Measurements from ENCODE around the gene EXOC6.
"Not testable (repeated sequence)": the region's sequence is repeated elsewhere in the genome, so short reads cannot be mapped to it uniquely, and the experiment has no call there.

The EXOC6 gene

GRCh38 chr10:92961638-92962037, 113.3 kb downstream of the EXOC6 start:
- H3K36me3 ChIP-seq (ENCODE audit: control insufficient read depth in 5 of 5, insufficient read depth in 5 of 5, low read length in 5 of 5): peaks cover 0 to 8% (median 2%) of the 10 kb centered on the region in 5 donors
- no peaks in the 10 kb centered on the region for H3K9me3 ChIP-seq (ENCODE audit: control insufficient read depth in 5 of 5, low read length in 5 of 5)
- no peak overlapping the region for H3K4me3 ChIP-seq (ENCODE audit: low read depth in 1 of 5, low read length in 5 of 5)
- peaks cover 0 to 12% (median 0%) of the 10 kb centered on the region in 5 donors for H3K4me1 ChIP-seq (ENCODE audit: control insufficient read depth in 5 of 5, insufficient read depth in 5 of 5, low read length in 5 of 5)
- H3K9ac ChIP-seq (ENCODE audit: low read length in 5 of 5): no peak overlapping the region
- H3K27me3 ChIP-seq (ENCODE audit: control insufficient read depth in 5 of 5, insufficient read depth in 4 of 5, low read length in 5 of 5): no peaks in the 10 kb centered on the region
- no peak overlapping the region for H3K27ac ChIP-seq (ENCODE audit: low read depth, low read length)

- Histone ChIP-seq H3K9me3 (ENCODE audit: control insufficient read depth in 5 of 5, low read length in 5 of 5) (no peaks in the 10 kb centered on the region), H3K27me3 (ENCODE audit: control insufficient read depth in 5 of 5, insufficient read depth in 4 of 5, low read length in 5 of 5) (no peaks in the 10 kb centered on the region), H3K36me3 (ENCODE audit: control insufficient read depth in 5 of 5, insufficient read depth in 5 of 5, low read length in 5 of 5) (peaks cover 0 to 4% (median 0%) of the 10 kb centered on the region in 5 donors), H3K9ac (ENCODE audit: low read length in 5 of 5) (no peak overlapping the region), H3K4me1 (ENCODE audit: control insufficient read depth in 5 of 5, insufficient read depth in 5 of 5, low read length in 5 of 5) (peaks cover 0 to 2% (median 0%) of the 10 kb centered on the region in 5 donors), H3K4me3 (ENCODE audit: low read depth in 1 of 5, low read length in 5 of 5) (no peak overlapping the region), H3K27ac (ENCODE audit: low read depth, low read length) (no peak overlapping the region)
Observed at GRCh38 chr10:92965314-92965713, 117.0 kb downstream of the EXOC6 start.

- Histone ChIP-seq H3K4me3 (ENCODE audit: low read depth in 1 of 5, low read length in 5 of 5) (no peak overlapping the region), H3K27me3 (ENCODE audit: control insufficient read depth in 5 of 5, insufficient read depth in 4 of 5, low read length in 5 of 5) (no peaks in the 10 kb centered on the region), H3K36me3 (ENCODE audit: control insufficient read depth in 5 of 5, insufficient read depth in 5 of 5, low read length in 5 of 5) (peaks cover 0 to 1% (median 0%) of the 10 kb centered on the region in 5 donors), H3K27ac (ENCODE audit: low read depth, low read length) (no peak overlapping the region), H3K4me1 (ENCODE audit: control insufficient read depth in 5 of 5, insufficient read depth in 5 of 5, low read length in 5 of 5) (peaks cover 0 to 2% (median 0%) of the 10 kb centered on the region in 5 donors), H3K9ac (ENCODE audit: low read length in 5 of 5) (no peak overlapping the region), H3K9me3 (ENCODE audit: control insufficient read depth in 5 of 5, low read length in 5 of 5) (peaks cover 0 to 3% (median 0%) of the 10 kb centered on the region in 5 donors)
Observed at GRCh38 chr10:92967641-92968040, 119.3 kb downstream of the EXOC6 start.

GRCh38 chr10:92969151-92969550, 120.8 kb downstream of the EXOC6 start:
- no peaks in the 10 kb centered on the region for H3K27me3 ChIP-seq (ENCODE audit: control insufficient read depth in 5 of 5, insufficient read depth in 4 of 5, low read length in 5 of 5)
- H3K36me3 ChIP-seq (ENCODE audit: control insufficient read depth in 5 of 5, insufficient read depth in 5 of 5, low read length in 5 of 5): no peaks in the 10 kb centered on the region
- peaks cover 0 to 6% (median 0%) of the 10 kb centered on the region in 5 donors for H3K9me3 ChIP-seq (ENCODE audit: control insufficient read depth in 5 of 5, low read length in 5 of 5)
- H3K9ac ChIP-seq (ENCODE audit: low read length in 5 of 5): no peak overlapping the region
- peaks cover 0 to 2% (median 0%) of the 10 kb centered on the region in 5 donors for H3K4me1 ChIP-seq (ENCODE audit: control insufficient read depth in 5 of 5, insufficient read depth in 5 of 5, low read length in 5 of 5)
- no peak overlapping the region for H3K4me3 ChIP-seq (ENCODE audit: low read depth in 1 of 5, low read length in 5 of 5)
- no peak overlapping the region for H3K27ac ChIP-seq (ENCODE audit: low read depth, low read length)

- Histone ChIP-seq H3K27ac (ENCODE audit: low read depth, low read length) (no peak overlapping the region), H3K4me1 (ENCODE audit: control insufficient read depth in 5 of 5, insufficient read depth in 5 of 5, low read length in 5 of 5) (peaks cover 0 to under 1% (median 0%) of the 10 kb centered on the region in 5 donors), H3K36me3 (ENCODE audit: control insufficient read depth in 5 of 5, insufficient read depth in 5 of 5, low read length in 5 of 5) (no peaks in the 10 kb centered on the region)
Observed at GRCh38 chr10:92970301-92971070, 122.2 kb downstream of the EXOC6 start.

GRCh38 chr10:92972066-92972870, 123.9 kb downstream of the EXOC6 start:
- Histone ChIP-seq H3K27ac (ENCODE audit: low read depth, low read length) (no peak overlapping the region), H3K4me1 (ENCODE audit: control insufficient read depth in 5 of 5, insufficient read depth in 5 of 5, low read length in 5 of 5) (no peaks in the 10 kb centered on the region), H3K9me3 (ENCODE audit: control insufficient read depth in 5 of 5, low read length in 5 of 5) (peaks cover 0 to 6% (median 0%) of the 10 kb centered on the region in 5 donors), H3K9ac (ENCODE audit: low read length in 5 of 5) (no peak overlapping the region), H3K36me3 (ENCODE audit: control insufficient read depth in 5 of 5, insufficient read depth in 5 of 5, low read length in 5 of 5) (no peaks in the 10 kb centered on the region), H3K4me3 (ENCODE audit: low read depth in 1 of 5, low read length in 5 of 5) (no peak overlapping the region), H3K27me3 (ENCODE audit: control insufficient read depth in 5 of 5, insufficient read depth in 4 of 5, low read length in 5 of 5) (no peaks in the 10 kb centered on the region)

More at GRCh38 chr10:92970301-92971070, 122.2 kb downstream of the EXOC6 start:
- H3K9ac ChIP-seq (ENCODE audit: low read length in 5 of 5): no peak overlapping the region
- H3K4me3 ChIP-seq (ENCODE audit: low read depth in 1 of 5, low read length in 5 of 5): no peak overlapping the region
- H3K27me3 ChIP-seq (ENCODE audit: control insufficient read depth in 5 of 5, insufficient read depth in 4 of 5, low read length in 5 of 5): no peaks in the 10 kb centered on the region
- peaks cover 0 to 6% (median 0%) of the 10 kb centered on the region in 5 donors for H3K9me3 ChIP-seq (ENCODE audit: control insufficient read depth in 5 of 5, low read length in 5 of 5)

- H3K36me3 ChIP-seq (ENCODE audit: control insufficient read depth in 5 of 5, insufficient read depth in 5 of 5, low read length in 5 of 5): no peaks in the 10 kb centered on the region
- H3K27me3 ChIP-seq (ENCODE audit: control insufficient read depth in 5 of 5, insufficient read depth in 4 of 5, low read length in 5 of 5): no peaks in the 10 kb centered on the region
- peaks cover 0 to 6% (median 0%) of the 10 kb centered on the region in 5 donors for H3K9me3 ChIP-seq (ENCODE audit: control insufficient read depth in 5 of 5, low read length in 5 of 5)
- no peak overlapping the region for H3K27ac ChIP-seq (ENCODE audit: low read depth, low read length)
- H3K4me1 ChIP-seq (ENCODE audit: control insufficient read depth in 5 of 5, insufficient read depth in 5 of 5, low read length in 5 of 5): no peaks in the 10 kb centered on the region
- H3K4me3 ChIP-seq (ENCODE audit: low read depth in 1 of 5, low read length in 5 of 5): no peak overlapping the region
- no peak overlapping the region for H3K9ac ChIP-seq (ENCODE audit: low read length in 5 of 5)
Observed at GRCh38 chr10:92972886-92973285, 124.6 kb downstream of the EXOC6 start.

- not testable (repeated sequence) for H3K4me3 ChIP-seq (ENCODE audit: low read depth in 1 of 5, low read length in 5 of 5); H3K36me3 ChIP-seq (ENCODE audit: control insufficient read depth in 5 of 5, insufficient read depth in 5 of 5, low read length in 5 of 5); H3K27me3 ChIP-seq (ENCODE audit: control insufficient read depth in 5 of 5, insufficient read depth in 4 of 5, low read length in 5 of 5); H3K4me1 ChIP-seq (ENCODE audit: control insufficient read depth in 5 of 5, insufficient read depth in 5 of 5, low read length in 5 of 5); H3K9ac ChIP-seq (ENCODE audit: low read length in 5 of 5); H3K9me3 ChIP-seq (ENCODE audit: control insufficient read depth in 5 of 5, low read length in 5 of 5); H3K27ac ChIP-seq (ENCODE audit: low read depth, low read length)
Observed at GRCh38 chr10:92976278-92976677, 128.0 kb downstream of the EXOC6 start.

- Histone ChIP-seq H3K4me3 (ENCODE audit: low read depth in 1 of 5, low read length in 5 of 5) (no peak overlapping the region), H3K36me3 (ENCODE audit: control insufficient read depth in 5 of 5, insufficient read depth in 5 of 5, low read length in 5 of 5) (no peaks in the 10 kb centered on the region), H3K4me1 (ENCODE audit: control insufficient read depth in 5 of 5, insufficient read depth in 5 of 5, low read length in 5 of 5) (no peaks in the 10 kb centered on the region), H3K27ac (ENCODE audit: low read depth, low read length) (no peak overlapping the region), H3K9ac (ENCODE audit: low read length in 5 of 5) (no peak overlapping the region), H3K27me3 (ENCODE audit: control insufficient read depth in 5 of 5, insufficient read depth in 4 of 5, low read length in 5 of 5) (no peaks in the 10 kb centered on the region), H3K9me3 (ENCODE audit: control insufficient read depth in 5 of 5, low read length in 5 of 5) (no peaks in the 10 kb centered on the region)
Observed at GRCh38 chr10:92989250-92989649, 140.9 kb downstream of the EXOC6 start.

- H3K9ac ChIP-seq (ENCODE audit: low read length in 5 of 5): no peak overlapping the region
- H3K36me3 ChIP-seq (ENCODE audit: control insufficient read depth in 5 of 5, insufficient read depth in 5 of 5, low read length in 5 of 5): no peaks in the 10 kb centered on the region
- no peaks in the 10 kb centered on the region for H3K27me3 ChIP-seq (ENCODE audit: control insufficient read depth in 5 of 5, insufficient read depth in 4 of 5, low read length in 5 of 5)
- H3K27ac ChIP-seq (ENCODE audit: low read depth, low read length): no peak overlapping the region
- no peaks in the 10 kb centered on the region for H3K4me1 ChIP-seq (ENCODE audit: control insufficient read depth in 5 of 5, insufficient read depth in 5 of 5, low read length in 5 of 5)
- H3K4me3 ChIP-seq (ENCODE audit: low read depth in 1 of 5, low read length in 5 of 5): no peak overlapping the region
- no peaks in the 10 kb centered on the region for H3K9me3 ChIP-seq (ENCODE audit: control insufficient read depth in 5 of 5, low read length in 5 of 5)
Observed at GRCh38 chr10:92990615-92991014, 142.3 kb downstream of the EXOC6 start.
